K562 (cell line): ENCODE results near the gene PDZRN4. TPM values are rescaled to one million over a fixed set of nuclear protein-coding genes. Genes with fewer than 3 reads are reported as not detected.

Experiments
- ATAC-seq: fragments of 200-7000 bp; cut with Tn5 transposase; 3 replicates; pipeline ENCODE4 v1.9.1; 2020; ENCODE audit warnings: moderate library complexity
- BruUV-seq: library from RNA; stranded (reverse); fragments of 400-500 nt; replicated peaks from 2 replicates; lab custom pipeline; 2021; lab: Mats Ljungman, UMichigan
- CTCF ChIA-PET: fragments of 300-600 bp; formaldehyde crosslinking; extraction: SDS; loops from one replicate; lab custom pipeline; 2021; ENCODE audit warnings: low intra/inter-chr PET ratio; lab: Yijun Ruan, JAX
- POLR2A ChIA-PET: fragments of 300-600, 350-650 bp; sonication (Branson Sonifier 250); formaldehyde crosslinking; extraction: SDS; loops from one replicate; lab custom pipeline; 2021; ENCODE audit warnings: antibody characterized with exemption, inconsistent platforms; lab: Yijun Ruan, JAX
- DNase-seq, 4 experiments: peaks; one replicate each; pipeline versions ENCODE4 v3.0.0 to v3.0.0-alpha.2; 2011 to 2018; ENCODE audit warnings: low spot score in 3 of 4, mixed read lengths in 3 of 4; ENCODE audit errors: extremely low read depth in 1 of 4
- FAIRE-seq: peaks from 2 replicates; lab custom pipeline; 2011; peaks lifted over from hg19 to GRCh38; lab: Jason Lieb, UNC
- H2AFZ ChIP-seq: 2 replicates; pipeline ENCODE4 v1.6.0; 2011; ENCODE audit warnings: low read depth, low read length, control low read depth, inconsistent platforms
- H3K27ac ChIP-seq: fragments of 200-600 bp; 3 replicates; pipeline ENCODE4 v1.8.0; 2011; ENCODE audit warnings: low read depth, mild to moderate bottlenecking, control low read depth, inconsistent platforms, low read length, moderate library complexity, mixed read lengths; ENCODE audit errors: extremely low read depth
- H3K27me3 ChIP-seq, 2 experiments: fragments of 300-600 bp in 1 of 2; 2 replicates in 1 of 2; 3 replicates in 1 of 2; pipeline versions ENCODE4 v1.6.0 to v1.8.0; 2011; ENCODE audit warnings: inconsistent platforms in 2 of 2, low read length in 2 of 2, mild to moderate bottlenecking in 1 of 2, mixed read lengths in 1 of 2, moderate library complexity in 1 of 2; ENCODE audit not compliant: control insufficient read depth in 2 of 2, insufficient read depth in 2 of 2
- H3K36me3 ChIP-seq: fragments of 300-600 bp; 3 replicates; pipeline ENCODE4 v1.8.0; 2011; ENCODE audit warnings: mild to moderate bottlenecking, low read length, inconsistent platforms; ENCODE audit not compliant: control insufficient read depth, insufficient read depth
- H3K4me1 ChIP-seq, 2 experiments: fragments of 200-600 bp in 1 of 2; replicated peaks in 1 of 2; 2 replicates in 1 of 2; 3 replicates in 1 of 2; pipeline versions ENCODE4 v1.5.1 to v1.8.0; 2011; ENCODE audit warnings: inconsistent platforms in 2 of 2, low read length in 2 of 2, mild to moderate bottlenecking in 1 of 2, mixed read lengths in 1 of 2, moderate library complexity in 1 of 2; ENCODE audit not compliant: control insufficient read depth in 2 of 2, insufficient read depth in 2 of 2
- H3K4me2 ChIP-seq: 2 replicates; pipeline ENCODE4 v1.6.1; 2011; ENCODE audit warnings: low read length, control low read depth, inconsistent platforms, mixed read lengths; ENCODE audit not compliant: insufficient read depth
- H3K4me3 ChIP-seq: fragments of 200-600 bp; sonication (generic), shearing (Covaris generic); 2 replicates; pipeline ENCODE4 v1.5.1; 2016; ENCODE audit warnings: control low read depth, inconsistent platforms
- H3K79me2 ChIP-seq: fragments of 200-600 bp; 3 replicates; pipeline ENCODE4 v1.8.0; 2011; ENCODE audit warnings: low read length, inconsistent platforms; ENCODE audit not compliant: control insufficient read depth, insufficient read depth
- H3K9ac ChIP-seq, 2 experiments: 2 replicates each; pipeline versions ENCODE4 v1.6.0 to v1.6.1; 2011; ENCODE audit warnings: low read depth in 2 of 2, low read length in 2 of 2, control low read depth in 1 of 2, inconsistent platforms in 1 of 2, mild to moderate bottlenecking in 1 of 2, mixed read lengths in 1 of 2; ENCODE audit not compliant: insufficient read depth in 1 of 2
- H3K9me1 ChIP-seq: one replicate; pipeline ENCODE4 v1.6.0; 2011; ENCODE audit warnings: inconsistent platforms, mild to moderate bottlenecking, low read length, moderate library complexity; ENCODE audit not compliant: control insufficient read depth, insufficient read depth
- H3K9me3 ChIP-seq: replicated peaks from 2 replicates; pipeline ENCODE4 v1.5.1; 2011; ENCODE audit warnings: low read depth, low read length, inconsistent platforms; ENCODE audit not compliant: control insufficient read depth, insufficient read depth
- H4K20me1 ChIP-seq: replicated peaks from 2 replicates; pipeline ENCODE4 v1.6.1; 2011; ENCODE audit warnings: low read length, inconsistent platforms, mixed read lengths; ENCODE audit not compliant: control insufficient read depth, insufficient read depth
- AFF4 ChIP-seq: sonication (generic); formaldehyde crosslinking; IDR thresholded peaks from 2 replicates; pipeline ENCODE4 v1.8.0; 2023; ENCODE audit warnings: mild to moderate bottlenecking, missing genetic modification reagents
- HMBOX1 ChIP-seq: sonication (generic); IDR thresholded peaks from 2 replicates; pipeline ENCODE4 v1.6.1; 2016
- NFXL1 ChIP-seq: fragments of 450-650 bp; formaldehyde crosslinking; IDR thresholded peaks from 2 replicates; pipeline ENCODE4 v1.4.0; 2021; ENCODE audit warnings: mild to moderate bottlenecking
- SMARCE1 ChIP-seq: fragments of 450-650 bp; IDR thresholded peaks from 2 replicates; pipeline ENCODE4 v1.7.1; 2016; ENCODE audit warnings: mild to moderate bottlenecking
- STAT6 ChIP-seq: sonication (generic); formaldehyde crosslinking; IDR thresholded peaks from 2 replicates; pipeline ENCODE4 v1.8.1; 2023; ENCODE audit warnings: mild to moderate bottlenecking, missing genetic modification reagents
- TRIM24 ChIP-seq, 2 experiments: fragments of 450-650 bp; IDR thresholded peaks; 2 replicates each; pipeline ENCODE4 v1.6.1; 2016
- TSC22D4 ChIP-seq: fragments of 450-650 bp; IDR thresholded peaks from 2 replicates; pipeline ENCODE4 v1.6.1; 2016; ENCODE audit warnings: missing genetic modification characterization, missing biosample characterization, control low read depth
- ZBTB49 ChIP-seq: sonication (generic); formaldehyde crosslinking; IDR thresholded peaks from 2 replicates; pipeline ENCODE4 v1.8.0; 2022; ENCODE audit warnings: missing genetic modification reagents, mild to moderate bottlenecking, borderline replicate concordance
- WGBS: fragments of 100-300 bp; shearing (Covaris generic); methylation state at CpG from one replicate; pipeline ENCODE4 v1.1.6; 2016; ENCODE audit warnings: low coverage, mixed read lengths; ENCODE audit not compliant: insufficient coverage; ENCODE audit errors: missing lambda C conversion rate; 5-methylcytosine and 5-hydroxymethylcytosine counted together
- in situ Hi-C: fragments of 300-500 bp; cut with MboI; formaldehyde crosslinking; loops from 4 replicates; pipeline ENCODE4 v1.15.0; 2018; ENCODE audit warnings: inconsistent platforms, mixed read lengths
- intact Hi-C: fragments of 100-400 bp; cut with micrococcal nuclease; formaldehyde crosslinking; loops from 2 replicates; pipeline ENCODE4 v1.14.2; 2022
- polyA plus RNA-seq, 8 experiments: library from polyadenylated mRNA; depleted of rRNA in 4 of 8; stranded (reverse) in 5 of 8; unstranded in 3 of 8; fragments of >200 nt; fragmentation: Nextera tagmentation in 2 of 8; fragmentation: Illumina TruSeq in 1 of 8; extraction: Ambion mirVana in 2 of 8; extraction: Trizol in 1 of 8; gene quantifications; 2 replicates each; pipeline versions ENCODE4 v1.2.1 to v1.2.3, GENCODE V29; 2011 to 2014; ENCODE audit warnings: inconsistent platforms in 1 of 8, missing spikeins in 1 of 8
- total RNA-seq, 7 experiments: library from RNA; depleted of rRNA in 6 of 7; stranded (reverse); fragments of >200 nt in 6 of 7; fragmentation: Illumina TruSeq in 2 of 7; extraction: Trizol in 2 of 7; gene quantifications; 2 replicates each; pipeline versions ENCODE4 v1.2.1 to v1.2.3, GENCODE V29; 2011 to 2021; ENCODE audit warnings: low replicate concordance in 1 of 7

The PDZRN4 gene
- total and polyA plus RNA-seq, 9 of the 15 experiments (the other 6 are each of a cell fraction or from before 2014, with no cell fraction given): not detected

- in situ Hi-C loops: no loop called here
These were observed 342.3 kb downstream of the PDZRN4 start for GRCh38 chr12:41530441-41530840.

More at GRCh38 chr12:41530441-41530840, 342.3 kb downstream of the PDZRN4 start:
- Histone ChIP-seq H3K9me3 (no peaks in the 10 kb centered on the region), H3K36me3 (no peaks in the 10 kb centered on the region), H2AFZ (no peak overlapping the region), H3K27ac (no peak overlapping the region), H4K20me1 (no peaks in the 10 kb centered on the region), H3K4me2 (no peak overlapping the region), H3K4me1 (no peaks in the 10 kb centered on the region), H3K9me1 (no peaks in the 10 kb centered on the region), H3K79me2 (no peaks in the 10 kb centered on the region), H3K4me3 (no peak overlapping the region), H3K27me3 (no peaks in the 10 kb centered on the region), H3K9ac (no peak overlapping the region)
- ChIA-PET POLR2A (interaction anchor here (0.6 kb wide), 1 partner anchor 57 kb away, joined by 3 read pairs; no protein-coding TSS in a partner anchor), CTCF (no interaction called here)
- FAIRE-seq: no peak
- TF ChIP-seq NFXL1 (CRISPR knock-in tag) (no peak), TRIM24 (IDR thresholded peaks at IDR 0.05) (no peak), ZBTB49 (CRISPR knock-in tag) (no peak), SMARCE1 (no peak), HMBOX1 (no peak), TSC22D4 (tag) (no peak), AFF4 (CRISPR knock-in tag) (no peak), STAT6 (CRISPR knock-in tag) (no peak)
- WGBS: 0% methylated on average over 5 of the region's 5 CpGs
- no peak for DNase-seq
- no peak for ATAC-seq
- intact Hi-C loops: no loop called here
- BruUV-seq: no TSS peak
